Lung microvascular endothelial cell (primary cell): ENCODE measurements around the gene SLC7A8. TPM values are rescaled to one million over a fixed set of nuclear protein-coding genes. Genes with fewer than 3 reads are reported as not detected.
A peak's percentile ranks its signal among the peaks of the same experiment; 100 is the strongest.

Source experiments
- DNase-seq, 2 donors: peaks; one replicate each; pipeline versions ENCODE4 v3.0.0 to v3.0.0-alpha.2; 2010; ENCODE audit warnings: low read depth in 2 of 2
- total RNA-seq: library from RNA; depleted of rRNA; stranded (reverse); fragments of >200 nt; gene quantifications from 2 replicates; pipeline ENCODE4 v1.2.1, GENCODE V29; 2014

Gene SLC7A8
- total RNA-seq, 1 donor from 2014 or later: not detected

GRCh38 chr14:23095196-23096108, 88.0 kb downstream of the SLC7A8 start, which contains the start of gene C14orf119:
TSS of gene C14orf119 (plus strand) at chr14:23095505. CDS start at chr14:23097659, 2,154 bp downstream.
- DNase-seq: peak; percentile 99

- peak; percentile 87 to 93 for DNase-seq
These were observed 88.7 kb downstream of the SLC7A8 start, which contains the start of gene ACIN1 for GRCh38 chr14:23094666-23095195. TSS of gene ACIN1 (minus strand) at chr14:23095136. CDS start at chr14:23095112, 24 bp downstream.

- peak in 1 of 2 donors; percentile 11 for DNase-seq
These were observed 89.3 kb downstream of the SLC7A8 start for GRCh38 chr14:23093991-23094665.

- no peak for DNase-seq
These were observed 89.9 kb downstream of the SLC7A8 start for GRCh38 chr14:23093526-23093925.

- DNase-seq: no peak
These were observed 90.4 kb downstream of the SLC7A8 start for GRCh38 chr14:23093104-23093503.

GRCh38 chr14:23091294-23092225, 91.9 kb downstream of the SLC7A8 start:
- DNase-seq: no peak

GRCh38 chr14:23090254-23090636, 93.2 kb downstream of the SLC7A8 start:
- peak in 1 of 2 donors; percentile 38 for DNase-seq

GRCh38 chr14:23089498-23090253, 93.8 kb downstream of the SLC7A8 start:
- no peak for DNase-seq

GRCh38 chr14:23086565-23086964, 96.9 kb downstream of the SLC7A8 start:
- DNase-seq: no peak

- DNase-seq: no peak
These were observed 98.0 kb downstream of the SLC7A8 start for GRCh38 chr14:23085458-23085857.

GRCh38 chr14:23080474-23080873, 103.0 kb downstream of the SLC7A8 start:
- no peak for DNase-seq

GRCh38 chr14:23079716-23080115, 103.7 kb downstream of the SLC7A8 start:
- DNase-seq: no peak

- DNase-seq: peak; percentile 41 to 95
These were observed 104.8 kb downstream of the SLC7A8 start for GRCh38 chr14:23078692-23079116.

- no peak for DNase-seq
These were observed 105.5 kb downstream of the SLC7A8 start for GRCh38 chr14:23077962-23078361.

- peak; percentile 55 to 58 for DNase-seq
These were observed 106.6 kb downstream of the SLC7A8 start for GRCh38 chr14:23076785-23077408.

Other genes starting within 250 kb of the SLC7A8 start
- 6.3 and 28.5 TPM in 2 replicates for gene HAUS4, start 226.6 kb downstream of the SLC7A8 start, total RNA-seq
- 36.0 and 70.2 TPM in 2 replicates for gene AJUBA, start 201.1 kb downstream of the SLC7A8 start, total RNA-seq
- gene C14orf93, start 173.5 kb downstream of the SLC7A8 start, total RNA-seq: 2.4 and 3.9 TPM in 2 replicates
- gene PSMB5, start 148.8 kb downstream of the SLC7A8 start, total RNA-seq: 183 and 219 TPM in 2 replicates
- not detected in 2 replicates for gene PSMB11, start 141.4 kb downstream of the SLC7A8 start, total RNA-seq
- 0.60 and 2.0 TPM in 2 replicates for gene CDH24, start 126.1 kb downstream of the SLC7A8 start, total RNA-seq
- gene ACIN1, start 88.5 kb downstream of the SLC7A8 start, total RNA-seq: 32.7 and 48.6 TPM in 2 replicates
- 41.2 and 45.0 TPM in 2 replicates for gene C14orf119, start 88.2 kb downstream of the SLC7A8 start, total RNA-seq
- gene CIROP, start 78.7 kb downstream of the SLC7A8 start, total RNA-seq: not detected in 2 replicates
- not detected in 2 replicates for gene CEBPE, start 64.4 kb downstream of the SLC7A8 start, total RNA-seq
- gene RNF212B, start 54.3 kb upstream of the SLC7A8 start, total RNA-seq: not detected in 2 replicates
- gene HOMEZ, start 102.5 kb upstream of the SLC7A8 start, total RNA-seq: 3.1 and 3.4 TPM in 2 replicates
- 1.5 and 3.6 TPM in 2 replicates for gene PPP1R3E, start 119.2 kb upstream of the SLC7A8 start, total RNA-seq
- gene BCL2L2, start 123.2 kb upstream of the SLC7A8 start, total RNA-seq: 9.4 and 14.9 TPM in 2 replicates
- gene PABPN1, start 137.8 kb upstream of the SLC7A8 start, total RNA-seq: 46.2 and 52.8 TPM in 2 replicates
- 0.22 and 0.60 TPM in 2 replicates for gene SLC22A17, start 169.2 kb upstream of the SLC7A8 start, total RNA-seq
- not detected in 2 replicates for gene EFS, start 181.5 kb upstream of the SLC7A8 start, total RNA-seq
- not detected in 2 replicates for gene IL25, start 189.1 kb upstream of the SLC7A8 start, total RNA-seq
- gene CMTM5, start 193.4 kb upstream of the SLC7A8 start, total RNA-seq: not detected in 2 replicates
- gene MYH6, start 224.6 kb upstream of the SLC7A8 start, total RNA-seq: not detected in 2 replicates